ENCODE data around the gene PIERCE2.
"Not testable (repeated sequence)": the region's sequence is repeated elsewhere in the genome, so short reads cannot be mapped to it uniquely, and the experiment has no call there.

DNA sequence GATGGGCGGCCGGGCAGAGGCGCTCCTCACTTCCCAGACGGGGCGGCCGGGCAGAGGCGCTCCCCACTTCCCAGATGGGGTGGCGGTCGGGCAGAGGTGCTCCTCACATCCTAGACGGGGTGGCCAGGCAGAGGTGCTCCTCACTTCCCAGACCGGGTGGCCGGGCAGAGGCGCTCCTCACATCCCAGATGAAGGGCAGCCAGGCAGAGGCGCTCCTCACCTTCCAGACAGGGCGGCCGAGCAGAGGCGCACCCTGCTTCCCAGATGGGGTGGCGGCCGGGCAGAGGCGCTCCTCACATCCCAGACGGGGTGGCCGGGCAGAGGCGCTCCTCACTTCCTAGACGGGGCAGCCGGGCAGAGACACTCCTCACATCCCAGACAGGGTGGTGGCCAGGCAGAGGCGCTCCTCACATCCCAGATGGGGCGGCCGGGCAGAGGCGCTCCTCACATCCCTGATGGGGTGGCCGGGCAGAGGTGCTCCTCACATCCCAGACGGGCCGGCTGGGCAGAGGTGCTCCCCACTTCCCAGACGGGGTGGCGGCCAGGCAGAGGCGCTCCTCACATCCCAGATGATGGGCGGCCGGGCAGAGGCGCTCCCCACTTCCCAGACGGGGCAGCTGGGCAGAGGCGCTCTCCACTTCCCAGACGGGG, 38.2 kb downstream of the PIERCE2 start:
- TF ChIP-seq MYC (IDR thresholded peaks at IDR 0.05; ENCODE audit: low read depth, low read length); POLR2A (IDR thresholded peaks at IDR 0.05; ENCODE audit: low read depth, low read length); EZH2 (IDR thresholded peaks at IDR 0.05; ENCODE audit: borderline replicate concordance, low read depth, low read length, severe bottlenecking): not testable (repeated sequence)
- TF ChIP-seq, protein P1, sequence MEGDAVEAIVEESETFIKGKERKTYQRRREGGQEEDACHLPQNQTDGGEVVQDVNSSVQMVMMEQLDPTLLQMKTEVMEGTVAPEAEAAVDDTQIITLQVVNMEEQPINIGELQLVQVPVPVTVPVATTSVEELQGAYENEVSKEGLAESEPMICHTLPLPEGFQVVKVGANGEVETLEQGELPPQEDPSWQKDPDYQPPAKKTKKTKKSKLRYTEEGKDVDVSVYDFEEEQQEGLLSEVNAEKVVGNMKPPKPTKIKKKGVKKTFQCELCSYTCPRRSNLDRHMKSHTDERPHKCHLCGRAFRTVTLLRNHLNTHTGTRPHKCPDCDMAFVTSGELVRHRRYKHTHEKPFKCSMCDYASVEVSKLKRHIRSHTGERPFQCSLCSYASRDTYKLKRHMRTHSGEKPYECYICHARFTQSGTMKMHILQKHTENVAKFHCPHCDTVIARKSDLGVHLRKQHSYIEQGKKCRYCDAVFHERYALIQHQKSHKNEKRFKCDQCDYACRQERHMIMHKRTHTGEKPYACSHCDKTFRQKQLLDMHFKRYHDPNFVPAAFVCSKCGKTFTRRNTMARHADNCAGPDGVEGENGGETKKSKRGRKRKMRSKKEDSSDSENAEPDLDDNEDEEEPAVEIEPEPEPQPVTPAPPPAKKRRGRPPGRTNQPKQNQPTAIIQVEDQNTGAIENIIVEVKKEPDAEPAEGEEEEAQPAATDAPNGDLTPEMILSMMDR (IDR thresholded peaks at IDR 0.05; ENCODE audit: extremely low read depth in 1 of 2, insufficient read depth in 1 of 2, low read depth in 1 of 2, low read length in 2 of 2): not testable (repeated sequence)
